ENCODE measurements around the gene CYP11A1.

CYP11A1 gene

GRCh38 chr15:74387621-74388362 lies 20.3 kb upstream of the CYP11A1 start:
- no peaks in the 10 kb centered on the region for H3K36me3 ChIP-seq
- no peaks in the 10 kb centered on the region for H3K9me3 ChIP-seq
- H3K4me1 ChIP-seq, result no peaks in the 10 kb centered on the region
- no peak overlapping the region for H3K4me3 ChIP-seq (ENCODE audit: low read depth, low read length)
- no peak for TF ChIP-seq CTCF (IDR thresholded peaks at IDR 0.05; ENCODE audit: low read depth, low read length)
- DNase-seq, result no peak
- no peaks in the 10 kb centered on the region for H3K27me3 ChIP-seq

GRCh38 chr15:74387141-74387541 lies 19.7 kb upstream of the CYP11A1 start:
- Histone ChIP-seq H3K27me3 (no peaks in the 10 kb centered on the region), H3K9me3 (no peaks in the 10 kb centered on the region), H3K36me3 (no peaks in the 10 kb centered on the region), H3K4me3 (ENCODE audit: low read depth, low read length) (no peak overlapping the region), H3K4me1 (no peaks in the 10 kb centered on the region)
- no peak for DNase-seq
- no peak for TF ChIP-seq CTCF (IDR thresholded peaks at IDR 0.05; ENCODE audit: low read depth, low read length)

GRCh38 chr15:74386496-74387140 lies 19.2 kb upstream of the CYP11A1 start:
- Histone ChIP-seq H3K9me3 (no peaks in the 10 kb centered on the region), H3K4me1 (no peaks in the 10 kb centered on the region), H3K4me3 (ENCODE audit: low read depth, low read length) (no peak overlapping the region), H3K36me3 (no peaks in the 10 kb centered on the region), H3K27me3 (no peaks in the 10 kb centered on the region)
- no peak for TF ChIP-seq CTCF (IDR thresholded peaks at IDR 0.05; ENCODE audit: low read depth, low read length)
- no peak for DNase-seq

- no peaks in the 10 kb centered on the region for H3K4me1 ChIP-seq
- no peaks in the 10 kb centered on the region for H3K27me3 ChIP-seq
- no peak overlapping the region for H3K4me3 ChIP-seq (ENCODE audit: low read depth, low read length)
- no peaks in the 10 kb centered on the region for H3K36me3 ChIP-seq
- no peak for TF ChIP-seq CTCF (IDR thresholded peaks at IDR 0.05; ENCODE audit: low read depth, low read length)
- DNase-seq, result no peak
- no peaks in the 10 kb centered on the region for H3K9me3 ChIP-seq
Observed at GRCh38 chr15:74385733-74386132, 18.3 kb upstream of the CYP11A1 start.

GRCh38 chr15:74384881-74385643 lies 17.6 kb upstream of the CYP11A1 start:
- DNase-seq, result no peak
- no peaks in the 10 kb centered on the region for H3K9me3 ChIP-seq
- no peaks in the 10 kb centered on the region for H3K27me3 ChIP-seq
- H3K4me1 ChIP-seq, result no peaks in the 10 kb centered on the region
- no peak for TF ChIP-seq CTCF (IDR thresholded peaks at IDR 0.05; ENCODE audit: low read depth, low read length)
- H3K36me3 ChIP-seq, result no peaks in the 10 kb centered on the region
- no peak overlapping the region for H3K4me3 ChIP-seq (ENCODE audit: low read depth, low read length)

- H3K4me3 ChIP-seq (ENCODE audit: low read depth, low read length), result no peak overlapping the region
- H3K4me1 ChIP-seq, result no peaks in the 10 kb centered on the region
- no peak for TF ChIP-seq CTCF (IDR thresholded peaks at IDR 0.05; ENCODE audit: low read depth, low read length)
- no peak for DNase-seq
- H3K36me3 ChIP-seq, result no peaks in the 10 kb centered on the region
- no peaks in the 10 kb centered on the region for H3K9me3 ChIP-seq
- H3K27me3 ChIP-seq, result no peaks in the 10 kb centered on the region
Observed at GRCh38 chr15:74384566-74384880, 17.1 kb upstream of the CYP11A1 start.

Data from BE2C (cell line).